ENCODE data around the gene FZD10. TPM values are rescaled to one million over a fixed set of nuclear protein-coding genes. Genes with fewer than 3 reads are reported as not detected.

The FZD10 gene
- total and polyA plus RNA-seq, 2 experiments from 2014 or later: 0.15 TPM; not detected in 1

- Histone ChIP-seq H3K36me3 (no peaks in the 10 kb centered on the region), H3K4me1 (ENCODE audit: low read depth) (no peaks in the 10 kb centered on the region), H3K27ac (no peak overlapping the region), H3K4me3 (no peak overlapping the region), H3K27me3 (peaks cover 78% of the 10 kb centered on the region), H3K9me3 (ENCODE audit: low read depth) (no peaks in the 10 kb centered on the region)
- TF ChIP-seq, protein P1, sequence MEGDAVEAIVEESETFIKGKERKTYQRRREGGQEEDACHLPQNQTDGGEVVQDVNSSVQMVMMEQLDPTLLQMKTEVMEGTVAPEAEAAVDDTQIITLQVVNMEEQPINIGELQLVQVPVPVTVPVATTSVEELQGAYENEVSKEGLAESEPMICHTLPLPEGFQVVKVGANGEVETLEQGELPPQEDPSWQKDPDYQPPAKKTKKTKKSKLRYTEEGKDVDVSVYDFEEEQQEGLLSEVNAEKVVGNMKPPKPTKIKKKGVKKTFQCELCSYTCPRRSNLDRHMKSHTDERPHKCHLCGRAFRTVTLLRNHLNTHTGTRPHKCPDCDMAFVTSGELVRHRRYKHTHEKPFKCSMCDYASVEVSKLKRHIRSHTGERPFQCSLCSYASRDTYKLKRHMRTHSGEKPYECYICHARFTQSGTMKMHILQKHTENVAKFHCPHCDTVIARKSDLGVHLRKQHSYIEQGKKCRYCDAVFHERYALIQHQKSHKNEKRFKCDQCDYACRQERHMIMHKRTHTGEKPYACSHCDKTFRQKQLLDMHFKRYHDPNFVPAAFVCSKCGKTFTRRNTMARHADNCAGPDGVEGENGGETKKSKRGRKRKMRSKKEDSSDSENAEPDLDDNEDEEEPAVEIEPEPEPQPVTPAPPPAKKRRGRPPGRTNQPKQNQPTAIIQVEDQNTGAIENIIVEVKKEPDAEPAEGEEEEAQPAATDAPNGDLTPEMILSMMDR (IDR thresholded peaks at IDR 0.05; ENCODE audit: low read depth, low read length): no peak
- no peak for DNase-seq (ENCODE audit: low read depth in 1 of 2, low spot score in 1 of 2)
These were observed 18.0 kb upstream of the FZD10 start for GRCh38 chr12:130144256-130144655.

- no peak overlapping the region for H3K4me3 ChIP-seq
- no peaks in the 10 kb centered on the region for H3K36me3 ChIP-seq
- H3K27ac ChIP-seq: no peak overlapping the region
- TF ChIP-seq, protein P1 (IDR thresholded peaks at IDR 0.05; ENCODE audit: low read depth, low read length): no peak
- peaks cover 87% of the 10 kb centered on the region for H3K27me3 ChIP-seq
- H3K9me3 ChIP-seq (ENCODE audit: low read depth): no peaks in the 10 kb centered on the region
- no peaks in the 10 kb centered on the region for H3K4me1 ChIP-seq (ENCODE audit: low read depth)
- no peak for DNase-seq (ENCODE audit: low read depth in 1 of 2, low spot score in 1 of 2)
These were observed 16.5 kb upstream of the FZD10 start for GRCh38 chr12:130145731-130146130.

DNA sequence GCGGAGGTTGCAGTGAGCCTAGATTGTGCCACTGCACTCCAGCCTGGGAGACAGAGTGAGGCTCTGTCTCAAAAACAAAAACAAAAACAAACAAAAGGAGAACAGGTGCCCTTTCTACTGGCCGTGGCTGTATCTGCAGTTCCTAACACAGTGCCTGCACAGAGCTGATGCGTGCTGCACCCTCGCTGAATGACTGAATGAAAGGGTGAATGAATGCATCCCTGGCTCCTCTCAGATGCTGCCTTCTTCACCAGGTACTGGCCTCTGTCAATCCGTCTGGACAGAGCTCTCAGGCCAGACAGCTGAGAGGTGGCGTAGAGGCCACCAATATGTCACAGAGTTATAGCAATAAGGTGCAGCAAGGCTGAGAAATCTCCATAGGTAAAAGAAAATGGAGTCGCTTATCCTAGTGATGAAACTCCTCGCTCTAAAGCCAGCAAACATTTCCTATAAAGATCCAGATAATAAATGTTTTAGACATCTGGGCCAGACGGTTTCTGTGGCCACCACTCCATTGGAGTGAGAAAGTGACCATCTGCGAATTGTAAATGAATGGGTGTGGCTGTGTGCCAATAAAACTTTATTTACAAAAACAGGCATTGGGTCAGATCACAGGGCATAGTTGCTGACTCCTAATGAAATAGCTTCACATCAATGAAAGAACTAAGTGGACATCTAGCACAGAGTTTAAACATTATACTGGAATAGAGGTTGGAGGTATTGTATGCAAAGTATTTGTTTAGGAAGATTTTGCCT is 15.9 kb upstream of the FZD10 start:
- no peak for DNase-seq (ENCODE audit: low read depth in 1 of 2, low spot score in 1 of 2)
- H3K27me3 ChIP-seq: peaks cover 90% of the 10 kb centered on the region
- TF ChIP-seq, protein P1 (IDR thresholded peaks at IDR 0.05; ENCODE audit: low read depth, low read length): no peak

GRCh38 chr12:130147875-130148596 is 14.2 kb upstream of the FZD10 start:
- Histone ChIP-seq H3K9me3 (ENCODE audit: low read depth) (no peaks in the 10 kb centered on the region), H3K27ac (no peak overlapping the region), H3K4me1 (ENCODE audit: low read depth) (no peaks in the 10 kb centered on the region), H3K36me3 (no peaks in the 10 kb centered on the region), H3K4me3 (no peak overlapping the region), H3K27me3 (peaks cover 88% of the 10 kb centered on the region)
- DNase-seq (ENCODE audit: low read depth in 1 of 2, low spot score in 1 of 2): no peak
- TF ChIP-seq, protein P1 (IDR thresholded peaks at IDR 0.05; ENCODE audit: low read depth, low read length): no peak

More for the DNA sequence above, 15.9 kb upstream of the FZD10 start:
- H3K36me3 ChIP-seq: no peaks in the 10 kb centered on the region
- H3K9me3 ChIP-seq (ENCODE audit: low read depth): no peaks in the 10 kb centered on the region
- no peak overlapping the region for H3K27ac ChIP-seq
- no peaks in the 10 kb centered on the region for H3K4me1 ChIP-seq (ENCODE audit: low read depth)
- H3K4me3 ChIP-seq: no peak overlapping the region

- H3K36me3 ChIP-seq: no peaks in the 10 kb centered on the region
- H3K27ac ChIP-seq: no peak overlapping the region
- no peak overlapping the region for H3K4me3 ChIP-seq
- no peaks in the 10 kb centered on the region for H3K9me3 ChIP-seq (ENCODE audit: low read depth)
- TF ChIP-seq, protein P1 (IDR thresholded peaks at IDR 0.05; ENCODE audit: low read depth, low read length): no peak
- no peaks in the 10 kb centered on the region for H3K4me1 ChIP-seq (ENCODE audit: low read depth)
- peaks cover 85% of the 10 kb centered on the region for H3K27me3 ChIP-seq
- no peak for DNase-seq (ENCODE audit: low read depth in 1 of 2, low spot score in 1 of 2)
These were observed 10.4 kb upstream of the FZD10 start for GRCh38 chr12:130151846-130152245.

All from cardiac muscle cell (in vitro differentiated cells and primary cell).